Measurements from ENCODE around the gene ENOX2.
"Not testable (repeated sequence)": the region's sequence is repeated elsewhere in the genome, so short reads cannot be mapped to it uniquely, and the experiment has no call there.

ENOX2 gene

GRCh38 chrX:130825525-130825924, 77.5 kb downstream of the ENOX2 start:
- no peak for DNase-seq

DNA sequence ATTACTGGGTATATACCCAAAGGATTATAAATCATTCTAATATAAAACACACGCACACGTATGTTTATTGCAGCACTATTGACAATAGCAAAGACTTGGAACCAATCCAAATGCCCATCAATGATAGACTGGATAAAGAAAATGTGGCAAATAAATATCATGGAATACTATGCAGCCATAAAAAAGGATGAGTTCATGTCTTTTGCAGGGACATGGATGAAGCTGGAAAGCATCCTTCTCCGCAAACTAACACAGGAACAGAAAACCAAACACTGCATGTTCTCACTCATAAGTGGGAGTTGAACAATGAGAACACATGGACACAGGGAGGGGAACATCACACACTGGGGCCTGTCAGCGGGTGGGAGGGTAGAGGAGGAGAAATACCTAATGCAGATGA, 83.6 kb downstream of the ENOX2 start:
- DNase-seq: not testable (repeated sequence)

DNA sequence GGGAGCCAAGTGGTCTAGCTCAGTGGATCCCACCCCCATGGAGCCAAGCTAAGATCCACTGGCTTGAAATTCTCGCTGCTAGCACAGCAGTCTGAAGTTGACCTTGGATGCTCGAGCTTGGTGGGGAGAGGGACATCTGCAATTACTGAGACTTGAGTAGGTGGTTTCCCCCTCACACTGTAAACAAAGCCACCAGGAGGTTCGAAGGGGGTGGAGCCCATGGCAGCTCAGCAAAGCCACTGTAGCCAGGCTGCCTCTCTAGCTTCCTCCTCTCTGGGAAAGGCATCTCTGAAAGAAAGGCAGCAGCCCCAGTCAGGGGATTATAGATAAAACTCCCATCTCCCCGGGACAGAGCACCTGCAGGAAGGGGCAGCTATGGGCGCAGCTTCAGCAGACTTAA, 89.1 kb downstream of the ENOX2 start:
- not testable (repeated sequence) for DNase-seq

- DNase-seq: no peak
These were observed 92.4 kb downstream of the ENOX2 start for GRCh38 chrX:130810561-130810960.

DNA sequence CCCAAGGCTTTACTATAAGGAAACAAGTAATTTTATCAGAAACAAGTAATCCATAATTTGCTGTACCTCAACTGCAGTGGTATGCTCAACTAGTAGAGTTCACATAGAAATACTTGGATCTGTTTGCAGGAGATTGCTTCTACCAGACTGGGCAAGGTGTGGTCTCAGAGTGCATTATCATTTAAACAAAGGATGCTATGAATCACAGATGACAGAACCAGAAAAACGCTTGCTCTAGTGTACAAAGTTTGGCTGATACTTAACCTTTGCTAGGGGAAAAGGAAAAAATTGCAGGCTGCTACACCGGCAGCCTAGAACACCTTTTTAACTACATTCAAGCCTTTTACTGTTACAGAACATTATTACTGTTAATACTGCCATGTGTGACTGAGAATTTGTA, 97.1 kb downstream of the ENOX2 start:
- no peak for DNase-seq

GRCh38 chrX:130803537-130803936, 99.5 kb downstream of the ENOX2 start:
- DNase-seq: no peak

DNA sequence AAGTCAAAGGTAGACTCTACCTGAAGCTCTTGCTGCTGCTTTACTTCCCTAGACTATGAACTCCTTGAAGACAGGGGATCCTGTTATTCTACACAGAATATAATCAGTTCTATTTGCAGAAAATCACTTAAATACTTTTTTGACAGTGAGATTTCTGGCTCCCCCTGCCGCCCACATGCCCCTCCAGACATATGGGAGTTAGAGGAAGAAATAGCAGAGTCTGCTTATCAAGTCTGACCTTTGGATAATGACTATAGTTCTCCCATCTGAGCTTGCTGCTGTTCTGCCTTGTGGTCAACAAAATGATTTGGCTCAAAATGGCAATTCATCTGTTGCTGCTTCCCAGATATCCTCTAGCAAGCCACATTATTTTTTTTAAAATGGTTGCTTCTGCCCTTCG, 101.1 kb downstream of the ENOX2 start:
- DNase-seq: peak; percentile 0

GRCh38 chrX:130799393-130799792, 103.6 kb downstream of the ENOX2 start:
- DNase-seq: peak; percentile 34

- DNase-seq: no peak
These were observed 109.0 kb downstream of the ENOX2 start for GRCh38 chrX:130793975-130794374.

GRCh38 chrX:130791870-130792269, 111.1 kb downstream of the ENOX2 start:
- not testable (repeated sequence) for DNase-seq

DNA sequence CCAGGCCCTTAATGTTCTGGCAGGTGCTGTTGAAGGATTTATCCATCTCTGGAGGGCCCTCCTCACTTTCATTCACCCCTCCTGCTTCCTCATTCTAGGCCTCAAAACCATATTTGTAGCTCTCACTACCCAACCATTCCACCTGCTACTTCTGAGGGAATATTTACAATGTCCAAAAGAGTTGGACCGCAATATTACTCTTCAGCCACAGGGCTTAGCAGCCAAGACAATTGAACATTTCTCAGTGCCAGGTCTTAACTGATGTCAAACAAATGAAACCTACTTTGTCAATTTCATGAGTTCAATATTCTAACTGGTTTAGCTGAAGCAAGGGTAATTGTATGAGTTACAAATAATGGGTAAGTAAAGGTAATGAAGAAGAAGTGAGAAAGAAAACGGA, 113.2 kb downstream of the ENOX2 start:
- no peak for DNase-seq

GRCh38 chrX:130788786-130789581, 114.0 kb downstream of the ENOX2 start:
- no peak for DNase-seq

DNA sequence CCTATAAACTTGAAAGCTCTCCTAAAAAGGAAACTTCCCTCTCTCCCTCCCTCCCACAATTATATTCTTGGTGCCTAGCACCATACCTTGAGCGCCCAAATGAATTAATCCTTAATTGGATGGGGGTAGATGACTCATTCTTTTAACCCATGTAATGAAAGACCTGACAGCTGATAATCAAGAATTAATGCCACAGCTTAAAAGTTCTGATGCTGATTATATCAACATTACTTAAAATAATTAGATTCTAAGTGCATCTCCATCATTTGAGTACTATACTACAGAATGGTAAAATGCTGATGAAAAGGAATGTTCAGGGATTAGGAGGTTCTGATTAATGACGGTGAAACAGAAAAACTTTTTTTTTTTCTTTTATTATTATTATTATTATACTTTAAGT, 117.0 kb downstream of the ENOX2 start:
- no peak for DNase-seq

DNA sequence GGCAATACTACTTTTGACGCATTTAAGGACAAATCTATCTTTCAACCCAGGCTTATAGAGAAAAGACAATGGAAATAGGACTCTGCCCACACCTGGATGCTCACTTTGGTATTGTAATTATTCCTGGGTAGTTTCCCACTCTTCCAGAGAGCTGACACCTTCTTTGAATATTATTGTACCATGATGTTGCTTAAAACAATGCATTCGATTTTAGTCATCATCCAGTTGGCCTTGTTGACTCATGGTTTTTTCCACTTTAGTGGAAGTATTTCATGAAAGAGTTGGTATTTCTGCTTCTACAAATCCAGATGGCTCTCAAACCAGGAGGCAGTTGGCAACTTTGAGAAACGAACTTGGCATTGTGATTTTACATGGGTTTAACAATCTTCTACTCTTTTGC, 124.2 kb downstream of the ENOX2 start:
- DNase-seq: no peak

DNA sequence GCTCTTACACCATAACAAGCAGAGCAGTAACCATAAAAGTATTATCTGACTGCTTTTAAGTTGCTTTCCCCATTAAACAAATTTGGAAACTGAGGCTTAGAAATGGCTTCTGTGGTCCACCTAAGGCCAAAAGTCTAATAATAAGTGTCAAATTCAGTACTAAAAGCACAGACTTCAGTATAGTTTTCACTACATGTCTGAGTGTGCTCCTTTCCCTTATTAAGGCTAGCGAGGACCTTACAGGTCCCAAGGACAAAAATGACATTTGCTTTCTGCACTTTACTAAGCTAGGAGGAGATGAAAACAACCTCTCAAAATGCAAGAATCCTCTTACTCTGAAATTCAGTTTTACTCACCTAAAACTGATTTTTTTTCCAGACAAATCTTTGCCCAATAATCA, 127.2 kb downstream of the ENOX2 start:
- DNase-seq: no peak

- no peak for DNase-seq
These were observed 130.2 kb downstream of the ENOX2 start for GRCh38 chrX:130772776-130773143.

- DNase-seq: peak; percentile 58
These were observed 130.8 kb downstream of the ENOX2 start for GRCh38 chrX:130772105-130772775.

- no peak for DNase-seq
These were observed 131.4 kb downstream of the ENOX2 start for GRCh38 chrX:130771648-130772047.

GRCh38 chrX:130771230-130771629, 131.8 kb downstream of the ENOX2 start:
- no peak for DNase-seq

- peak; percentile 84 for DNase-seq
These were observed 132.4 kb downstream of the ENOX2 start for GRCh38 chrX:130770615-130771014.

- no peak for DNase-seq
These were observed 133.2 kb downstream of the ENOX2 start for GRCh38 chrX:130769835-130770234.

DNA sequence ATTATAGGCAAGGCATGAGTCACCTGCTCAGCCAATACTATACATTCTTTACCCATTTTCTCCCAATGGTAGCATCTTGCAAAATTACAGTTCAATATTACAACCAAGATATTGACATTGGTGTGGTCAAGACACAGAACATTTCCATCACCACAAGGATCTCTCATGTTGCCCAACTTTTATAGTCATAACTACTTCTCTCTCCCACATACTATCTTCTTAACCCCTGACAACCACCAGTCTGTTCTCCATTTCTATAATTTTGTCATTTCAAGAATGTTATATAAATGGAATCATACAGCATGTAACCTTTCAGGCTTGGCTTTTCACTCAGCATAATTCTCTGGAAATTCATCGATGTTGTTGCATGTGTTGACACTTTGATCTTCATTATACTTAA, 144.9 kb downstream of the ENOX2 start:
- no peak for DNase-seq

- no peak for DNase-seq
These were observed 146.8 kb downstream of the ENOX2 start for GRCh38 chrX:130756233-130756632.

GRCh38 chrX:130754353-130754752, 148.7 kb downstream of the ENOX2 start:
- no peak for DNase-seq

Measured in fibroblast of skin of abdomen (primary cell).